ENCODE measurements around the gene GABBR2.

- TF ChIP-seq CTCF (conservative IDR thresholded peaks at IDR 0.05; ENCODE audit: low read depth, low read length) (no peak), EZH2 (IDR thresholded peaks at IDR 0.05; ENCODE audit: borderline replicate concordance, low read depth, low read length, poor library complexity, severe bottlenecking) (no peak)
These were observed 468.3 kb downstream of the GABBR2 start for GRCh38 chr9:98240475-98240874.

Measured in A673 (cell line).